Activated CD4-positive, alpha-beta T cell treated with anti-CD3 and anti-CD28 coated beads for 1 hour (primary cell): ENCODE measurements around the gene IQGAP3.
A peak's percentile ranks its signal among the peaks of the same experiment; 100 is the strongest.

Source experiments
- DNase-seq: peaks from one replicate; pipeline ENCODE4 v3.0.0-alpha.2; 2020

Gene IQGAP3

DNA sequence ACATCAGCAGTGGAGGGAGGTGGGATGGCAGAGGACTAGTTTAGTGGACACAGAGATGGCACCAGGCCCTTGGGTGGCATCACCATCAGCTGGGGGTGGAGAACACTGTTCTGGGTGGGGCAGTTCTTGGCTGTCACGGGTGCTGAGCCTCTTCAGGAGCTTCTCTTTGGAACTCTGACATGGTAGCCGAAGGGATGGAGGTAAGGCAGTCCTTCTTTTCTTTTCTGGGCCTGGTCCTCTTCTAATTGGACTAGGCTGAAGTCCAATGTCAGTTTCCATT is 63.5 kb downstream of the IQGAP3 start:
- no peak for DNase-seq

DNA sequence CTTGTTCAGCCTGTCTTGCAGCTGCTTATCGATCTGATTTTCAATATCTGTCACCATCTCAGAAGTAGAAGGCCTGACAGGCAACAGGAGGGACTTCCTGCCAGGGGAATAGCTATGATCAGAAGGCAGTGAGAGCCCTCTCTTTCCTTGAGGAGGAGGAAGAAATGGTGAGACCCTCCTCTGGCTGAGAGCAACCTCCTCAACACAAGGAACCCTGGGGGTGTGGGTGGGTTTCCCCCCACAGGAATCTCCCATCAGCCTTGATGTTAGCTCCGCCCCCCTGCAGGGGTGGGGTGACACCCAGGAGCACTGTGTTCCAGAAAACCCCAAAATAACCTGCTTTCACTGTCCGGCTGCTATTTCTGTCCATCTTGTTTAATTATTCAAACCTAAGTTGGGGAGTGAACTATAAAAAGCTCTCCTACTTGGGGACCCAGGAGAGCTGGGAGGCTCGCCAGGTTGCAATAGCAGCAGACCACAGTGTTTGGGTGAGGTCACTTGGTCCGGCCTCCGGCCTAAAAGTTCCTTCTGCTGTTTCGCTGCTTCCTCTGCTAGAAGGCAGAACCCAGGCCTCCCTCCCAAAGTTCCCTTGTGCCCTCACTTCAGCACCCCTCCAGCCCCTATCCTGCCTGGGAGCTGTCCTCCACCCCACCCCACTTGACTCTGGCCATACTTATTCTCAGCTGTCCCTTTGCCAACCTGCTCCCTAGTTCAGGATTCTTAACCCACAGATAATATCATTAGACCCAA is 64.0 kb downstream of the IQGAP3 start:
- DNase-seq, result no peak

DNA sequence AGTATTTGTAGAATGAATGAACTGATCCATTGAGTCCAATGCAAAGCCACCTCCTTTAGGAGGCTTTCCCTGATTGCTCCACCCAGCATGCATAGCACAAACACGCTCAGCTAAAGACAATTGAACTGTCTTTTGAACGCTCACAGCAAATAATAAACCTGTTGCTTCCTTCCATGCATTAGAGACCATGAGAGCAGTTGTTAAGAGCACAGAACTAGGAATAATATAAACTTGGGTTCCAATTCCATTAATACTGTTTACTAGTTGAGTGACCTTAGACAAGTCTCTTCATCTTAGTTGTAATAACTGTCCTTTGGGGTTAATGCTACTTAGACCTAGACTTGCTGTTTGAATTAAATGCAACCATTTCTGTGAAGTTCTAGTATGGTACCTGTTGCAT is 65.9 kb downstream of the IQGAP3 start:
- no peak for DNase-seq

DNA sequence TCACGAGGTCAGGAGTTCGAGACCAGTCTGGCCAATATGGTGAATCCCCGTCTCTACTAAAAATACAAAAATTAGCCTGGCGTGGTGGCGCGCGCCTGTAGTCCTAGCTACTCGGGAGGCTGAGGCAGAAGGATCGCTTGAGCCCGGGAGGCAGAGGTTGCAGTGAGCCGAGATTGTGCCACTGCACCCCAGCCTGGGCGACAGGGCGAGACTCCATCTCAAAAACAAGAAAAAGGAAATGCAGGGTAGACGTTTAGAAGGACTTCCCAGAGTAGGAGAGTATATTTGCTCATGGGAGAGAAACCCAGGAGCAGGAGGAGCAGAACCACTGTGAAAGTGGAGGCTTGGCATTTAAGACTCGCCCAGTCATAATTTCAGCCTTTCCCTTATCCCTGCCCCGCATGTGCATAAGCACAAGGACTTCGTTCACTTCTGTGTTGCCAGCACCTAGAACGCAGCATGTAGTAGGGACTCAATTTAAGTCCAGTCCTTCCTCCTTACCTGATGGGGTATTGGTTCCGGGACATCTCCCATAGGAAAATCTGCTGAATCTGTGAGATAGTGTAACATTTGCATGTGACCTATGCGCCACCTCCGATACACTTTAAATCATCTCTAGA is 66.6 kb downstream of the IQGAP3 start:
- DNase-seq, result no peak

DNA sequence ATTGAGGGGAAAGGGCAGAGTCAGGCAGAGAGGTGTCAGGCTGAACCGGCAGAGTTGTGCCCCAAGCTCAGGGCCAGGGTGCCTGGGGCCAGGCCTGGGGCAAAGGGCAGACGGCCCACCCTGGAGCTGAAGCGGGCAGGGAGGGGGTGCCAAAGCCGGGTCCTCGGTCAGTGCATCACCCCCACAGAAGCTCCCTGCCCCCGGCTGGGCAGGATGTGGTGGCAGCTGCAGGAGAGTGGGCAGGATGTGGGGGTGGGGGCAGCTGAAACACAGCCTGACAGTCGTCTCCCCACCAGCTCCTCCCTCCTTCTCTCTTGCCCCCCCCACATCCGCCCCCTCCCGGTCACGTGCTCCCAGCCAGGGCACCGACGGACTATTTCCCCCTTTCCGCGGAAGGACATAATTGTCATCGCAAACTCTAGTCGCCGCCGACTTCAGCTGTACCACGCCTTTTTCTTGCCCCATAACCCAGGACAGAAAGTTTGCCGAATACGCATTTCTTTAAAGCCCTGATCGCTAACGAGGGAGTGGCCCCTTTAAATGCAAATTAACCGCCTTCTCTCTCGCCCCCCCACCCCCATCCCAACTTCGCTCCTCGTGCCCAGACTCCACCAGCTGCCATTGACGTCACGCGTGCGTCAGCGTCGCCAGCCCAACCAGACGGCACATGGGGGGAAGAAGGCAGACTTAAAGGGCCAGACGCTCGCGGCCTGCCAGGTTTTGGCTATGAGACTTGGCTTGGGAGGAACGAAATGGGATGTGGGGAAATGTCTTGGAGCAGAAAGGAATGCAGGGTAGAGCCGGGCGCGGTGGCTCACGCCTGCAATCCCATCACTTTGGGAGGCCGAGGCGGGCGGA is 67.3 kb downstream of the IQGAP3 start:
- DNase-seq, result peak; percentile 96

DNA sequence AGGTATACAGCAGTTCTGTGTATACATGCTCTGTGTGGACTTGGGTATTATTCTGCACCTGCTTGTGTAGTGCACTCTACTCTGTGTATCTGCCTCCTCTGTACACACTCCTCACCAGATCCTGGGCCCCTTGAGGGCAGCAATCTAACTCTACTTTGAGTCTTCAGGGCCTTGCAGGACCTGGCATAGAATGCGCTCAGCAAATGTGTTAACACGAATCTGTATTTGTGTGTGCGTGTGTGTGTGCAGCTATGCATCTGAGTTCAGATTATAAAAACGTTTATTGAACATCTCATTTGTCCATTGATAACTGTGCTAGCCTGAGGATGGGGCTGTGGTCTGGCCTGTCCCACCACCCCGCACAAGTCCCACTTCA is 67.9 kb downstream of the IQGAP3 start:
- no peak for DNase-seq

DNA sequence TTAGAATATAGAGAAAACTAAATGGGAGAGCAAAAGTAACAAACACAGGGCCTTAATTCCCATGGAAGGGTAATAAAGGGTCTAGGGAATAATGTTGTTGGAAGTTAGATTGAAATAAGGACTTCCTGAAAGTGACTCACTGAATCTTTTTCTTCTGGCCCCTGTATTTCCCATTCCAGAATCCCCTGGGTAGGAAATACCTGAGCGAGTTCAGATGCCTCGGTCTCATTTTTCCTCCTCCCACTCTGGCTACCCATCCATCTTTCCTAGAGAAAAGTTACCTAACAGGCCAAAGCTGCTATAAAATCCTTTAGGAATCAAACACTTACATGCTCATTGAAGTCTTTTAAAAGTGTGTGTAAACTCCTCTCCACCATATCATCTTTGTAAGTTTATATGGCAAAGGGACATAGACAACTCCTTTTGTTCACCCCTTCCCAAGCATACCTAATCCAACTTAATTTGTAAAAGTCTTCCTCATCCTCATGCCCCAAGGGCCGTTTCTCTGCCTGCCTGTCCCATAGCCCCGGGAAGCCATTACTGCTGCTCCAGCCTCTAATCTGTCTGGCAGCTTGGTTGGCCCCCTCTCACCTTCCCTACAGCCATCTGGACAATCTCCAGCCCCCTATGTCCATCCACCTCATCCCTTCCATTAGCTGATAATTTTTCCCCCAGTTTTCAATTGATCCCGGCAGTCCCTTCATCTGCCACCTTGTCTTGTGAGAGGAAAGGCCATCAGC is 68.5 kb downstream of the IQGAP3 start:
- DNase-seq, result no peak

DNA sequence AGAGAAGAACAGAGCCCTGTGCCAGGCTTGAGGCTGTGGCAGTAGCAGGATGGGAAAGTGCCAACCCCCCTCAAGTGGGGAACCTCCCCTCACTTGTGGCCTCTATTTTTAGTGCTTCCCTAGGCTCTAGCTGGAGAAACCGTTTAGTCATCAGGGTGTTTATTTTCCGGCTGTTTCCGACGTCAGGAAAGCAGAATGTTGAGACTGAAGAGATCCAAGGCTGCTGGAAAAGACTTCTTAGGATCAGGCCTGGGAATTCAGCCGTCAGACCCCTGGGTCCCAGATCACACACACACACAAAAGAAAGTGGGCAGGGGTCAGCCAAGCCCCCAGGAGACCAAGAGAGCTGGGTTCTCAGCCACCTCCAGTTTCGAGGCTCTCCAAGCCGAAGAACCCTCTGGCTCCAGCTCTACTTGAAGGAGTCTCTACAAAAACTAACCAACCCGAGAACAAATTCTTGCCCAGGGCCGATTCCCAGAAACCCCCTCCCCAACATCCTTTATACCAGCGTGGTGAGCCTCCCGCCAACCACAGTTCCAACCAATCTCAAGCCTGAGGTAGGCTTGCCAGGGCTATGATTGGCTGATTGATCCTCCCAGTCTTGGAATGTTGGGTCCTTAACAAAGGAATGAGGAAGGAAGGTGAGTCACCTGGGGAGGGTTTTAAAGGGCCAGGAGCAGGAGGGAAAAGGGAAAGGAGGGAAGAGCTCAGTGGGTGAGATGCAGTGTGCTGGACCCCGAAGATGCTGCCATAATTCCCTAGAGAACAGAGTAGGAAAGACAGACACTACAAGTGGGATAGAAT is 69.3 kb downstream of the IQGAP3 start:
- DNase-seq, result no peak

DNA sequence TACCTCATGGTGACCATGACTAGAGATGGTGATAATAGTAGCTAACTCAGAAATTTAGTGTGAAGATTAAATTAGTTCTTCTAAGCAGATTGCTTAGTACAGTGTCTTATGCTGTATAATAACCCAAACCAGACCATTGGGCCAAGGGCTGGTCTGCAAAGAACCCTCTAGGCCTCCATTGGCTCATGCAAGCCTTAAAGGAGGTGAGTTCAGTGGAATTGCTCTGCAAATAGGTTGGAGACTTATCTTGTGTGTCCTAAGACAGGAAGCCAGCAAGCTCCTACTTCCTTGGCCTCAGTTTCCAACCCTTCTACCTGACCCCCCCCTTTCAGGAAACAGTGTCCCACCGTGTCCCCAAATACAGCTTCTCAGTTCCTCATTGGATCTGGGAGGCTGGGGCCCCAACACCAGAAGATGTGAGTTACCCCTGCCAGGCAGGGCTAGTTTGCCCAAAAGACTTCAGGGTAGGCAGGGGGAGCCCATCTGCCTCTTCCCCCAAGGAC is 69.9 kb downstream of the IQGAP3 start:
- no peak for DNase-seq

DNA sequence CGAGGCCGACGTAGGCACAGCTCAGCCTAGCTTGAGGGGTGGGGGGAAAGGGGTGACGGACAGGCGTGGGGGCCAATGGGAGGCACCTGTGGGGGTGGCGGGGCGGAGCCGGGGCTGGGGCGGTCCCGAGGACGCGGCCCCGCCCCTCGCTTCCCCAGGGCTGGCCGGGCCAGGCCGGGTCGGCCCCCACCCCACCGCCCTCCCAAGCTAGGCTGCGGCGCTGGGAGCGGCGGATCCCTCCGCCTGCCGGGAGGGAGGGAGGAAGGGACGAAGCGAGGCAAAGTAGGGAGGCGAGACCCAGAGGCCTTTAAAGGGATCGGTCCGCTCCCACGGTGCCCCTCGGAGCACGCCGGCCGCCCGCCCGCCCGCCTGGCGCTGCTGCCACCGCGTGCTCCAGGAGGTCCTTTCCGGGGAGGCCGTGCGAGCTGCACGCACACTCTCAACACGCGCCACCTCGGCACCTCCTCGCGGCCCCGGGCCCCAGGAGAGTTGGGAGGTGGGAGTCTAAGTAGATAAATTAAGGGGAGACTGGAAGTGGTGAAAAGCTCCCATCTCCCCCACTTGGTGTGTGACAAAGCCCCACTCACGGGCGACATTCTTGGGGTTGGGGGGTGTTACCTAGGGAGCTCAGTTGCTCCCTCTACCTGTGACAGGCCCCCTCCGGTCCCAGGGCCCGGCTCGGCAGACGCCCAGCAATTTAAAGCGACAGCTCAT is 71.4 kb downstream of the IQGAP3 start:
- peak; percentile 88 for DNase-seq

DNA sequence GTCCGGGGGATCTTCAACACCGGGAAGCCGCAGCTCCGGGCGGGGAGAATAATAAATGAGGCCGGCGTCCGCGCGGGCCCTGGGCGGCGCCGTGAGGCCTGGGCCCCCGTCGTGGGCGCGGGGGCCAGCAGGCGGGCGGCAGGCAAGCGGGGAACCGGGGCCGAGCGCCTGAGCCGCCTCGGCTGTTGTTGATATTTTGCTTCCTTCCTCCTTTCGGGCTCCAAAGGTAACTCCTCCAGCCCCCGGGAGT is 71.9 kb downstream of the IQGAP3 start, which contains the start of gene MEF2D:
Gene MEF2D, minus strand, starts transcription at position 233 of the 250 bp plus-strand sequence. CDS start 17,483 bp downstream, outside the sequence.
- DNase-seq, result no peak

DNA sequence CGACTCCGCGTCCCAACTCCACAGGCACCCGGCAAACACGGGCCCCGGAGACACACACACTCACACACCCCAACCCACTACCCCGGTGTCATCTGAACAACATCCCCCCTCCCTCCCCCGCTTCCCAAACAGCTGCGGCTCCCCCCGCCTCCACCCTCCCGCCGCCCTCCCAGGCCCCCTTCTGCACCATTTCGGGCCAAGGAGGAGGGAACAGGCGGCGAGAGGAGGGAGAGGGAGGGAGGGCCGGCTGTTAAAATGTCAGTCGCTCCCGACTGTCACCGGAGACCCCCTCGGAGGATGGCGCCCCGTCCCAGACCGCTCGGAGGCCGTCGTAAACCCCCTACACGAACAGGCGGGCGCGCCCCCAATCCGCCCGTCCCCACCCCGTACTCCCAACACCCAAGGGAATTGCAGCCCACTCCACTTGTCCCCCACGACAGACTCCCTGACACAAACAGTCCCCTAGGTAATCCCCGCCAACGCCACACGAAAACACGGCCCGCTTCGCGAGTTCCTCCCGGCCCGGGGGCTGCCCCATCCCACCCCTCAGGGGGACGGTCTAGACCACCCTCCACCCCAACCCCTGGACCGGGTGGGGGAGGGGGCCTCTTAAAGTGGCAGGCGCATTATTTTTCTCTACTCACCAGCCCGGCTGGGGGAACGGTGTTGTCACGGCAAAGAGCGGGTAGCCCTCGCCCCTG is 72.4 kb downstream of the IQGAP3 start:
- peak; percentile 30 for DNase-seq

DNA sequence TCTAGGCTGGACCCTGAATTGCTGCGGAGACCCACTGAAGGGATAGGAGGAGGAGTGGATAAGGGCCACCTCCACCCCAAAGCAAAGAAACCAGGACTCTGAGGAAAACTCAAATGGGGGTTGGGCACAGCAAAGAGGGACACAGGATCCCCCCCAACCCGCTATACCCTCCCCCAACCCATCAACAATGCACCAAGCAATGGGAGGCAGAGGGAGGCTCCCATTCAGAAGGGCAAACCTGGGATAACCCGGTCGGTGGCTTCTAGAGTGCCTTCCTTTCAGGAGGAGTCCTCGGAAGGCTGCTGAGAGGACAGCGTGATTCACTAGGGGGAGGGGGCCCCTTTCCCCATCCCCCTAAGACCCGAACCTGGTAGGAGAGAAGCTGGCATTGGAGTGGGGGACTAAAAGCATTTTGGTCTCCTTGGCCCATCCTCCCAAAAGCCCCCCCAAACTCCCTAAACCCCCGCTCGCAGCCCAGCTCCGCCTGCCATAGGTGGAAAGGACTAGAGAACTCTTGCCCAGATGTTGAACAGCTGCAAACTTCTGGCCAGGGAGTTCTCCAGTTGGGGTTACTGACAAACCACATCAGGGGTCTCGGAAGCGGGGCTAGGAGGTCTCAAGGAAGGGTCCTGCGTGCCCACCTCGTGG is 73.0 kb downstream of the IQGAP3 start:
- DNase-seq, result no peak

DNA sequence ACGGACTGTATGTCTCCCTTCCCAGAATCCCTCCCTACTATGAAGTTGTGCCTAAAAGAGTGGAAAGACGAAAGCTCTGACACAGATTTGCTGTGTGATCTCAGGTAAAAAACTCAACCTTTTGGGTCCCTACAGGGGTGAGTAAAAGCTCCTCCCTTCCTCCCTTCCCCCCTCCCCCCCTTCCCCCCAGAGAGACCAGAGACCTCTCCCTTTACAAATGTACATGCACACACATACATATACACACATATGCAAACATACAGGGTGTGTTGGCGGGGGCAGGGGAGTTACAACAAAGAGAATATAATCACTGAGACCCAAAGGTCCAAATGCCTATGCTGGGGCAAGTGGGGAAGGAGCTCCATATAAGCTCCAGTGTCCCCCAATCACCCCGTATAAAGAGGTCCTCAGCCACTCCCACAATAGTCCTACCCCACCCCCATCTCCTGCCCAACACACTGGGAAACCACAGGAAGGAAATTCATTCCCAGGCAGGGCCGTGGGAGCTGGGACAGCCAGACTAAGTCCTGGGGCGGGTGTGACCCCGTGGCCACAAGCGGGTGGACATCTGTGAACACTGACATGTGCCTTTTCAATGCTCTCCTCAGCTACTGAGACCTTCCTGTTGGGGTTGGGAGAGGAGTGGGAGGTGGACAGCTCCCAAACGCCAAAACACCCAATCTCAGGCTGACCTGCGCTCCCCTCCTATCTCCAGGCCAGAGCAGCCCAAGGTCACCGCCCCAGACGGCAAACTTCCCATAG is 73.8 kb downstream of the IQGAP3 start:
- no peak for DNase-seq

DNA sequence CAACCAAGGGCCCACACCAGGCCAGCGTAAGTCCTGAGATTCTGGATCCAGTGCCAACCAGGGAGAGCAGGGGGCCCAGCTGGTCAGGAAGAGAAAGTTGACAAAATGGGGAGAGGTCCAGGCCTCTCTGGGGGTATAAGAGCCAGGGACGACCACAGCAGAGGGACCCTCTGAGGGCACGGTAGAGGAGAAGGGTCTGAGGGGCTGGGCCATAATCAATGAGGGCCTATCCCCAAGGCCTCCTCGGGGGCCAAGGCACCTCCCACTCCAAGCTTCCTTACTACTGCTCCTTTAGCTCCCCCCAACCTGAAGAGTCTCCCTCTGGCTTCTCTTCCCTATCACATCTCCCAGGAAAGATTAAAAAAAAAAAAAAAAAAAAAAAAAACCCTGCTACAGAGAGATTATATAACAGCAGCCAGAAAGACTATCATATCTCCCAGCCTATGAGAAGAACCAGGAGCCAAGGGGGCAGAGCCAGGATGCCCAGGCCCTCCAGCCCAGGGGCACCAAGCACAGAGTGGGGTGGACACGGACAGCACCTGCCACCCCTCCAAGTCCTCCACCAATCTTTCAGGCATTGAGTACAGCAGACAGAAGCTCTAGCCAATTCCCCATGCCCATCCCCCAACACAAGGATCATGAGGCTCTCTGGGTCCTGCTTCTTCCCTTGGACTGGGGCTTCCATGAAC is 74.5 kb downstream of the IQGAP3 start:
- DNase-seq, result no peak

DNA sequence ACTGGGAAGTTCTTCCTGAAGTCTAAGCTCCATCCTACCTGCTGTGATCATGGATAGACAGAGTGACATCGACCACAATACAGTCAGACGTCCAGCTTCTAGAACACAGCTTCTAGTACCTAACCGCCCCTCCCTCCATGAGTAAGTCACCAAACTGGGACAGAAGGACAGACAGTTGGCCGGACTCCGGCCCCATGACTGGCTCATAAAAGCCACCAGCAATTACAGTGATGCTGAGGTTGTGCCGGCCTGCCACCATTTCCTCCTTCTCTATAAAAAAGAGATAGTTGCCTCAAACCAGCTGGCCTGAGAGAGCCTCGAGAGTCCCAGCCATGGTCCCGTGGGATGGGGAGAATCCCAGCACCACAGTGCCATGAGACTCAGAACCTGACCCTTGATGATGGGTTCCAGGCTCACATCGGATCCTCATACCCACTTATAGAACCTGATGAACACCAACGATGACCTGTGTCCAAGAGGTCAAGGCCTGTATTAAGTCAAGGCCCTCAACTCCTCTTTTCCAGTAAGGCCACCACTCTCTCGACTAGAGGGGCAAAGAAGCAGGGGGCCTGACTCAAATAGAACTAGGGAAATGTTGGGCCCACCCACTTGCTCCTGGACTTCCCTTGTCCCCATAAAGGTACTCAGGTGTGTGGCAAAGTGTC is 75.2 kb downstream of the IQGAP3 start:
- no peak for DNase-seq

DNA sequence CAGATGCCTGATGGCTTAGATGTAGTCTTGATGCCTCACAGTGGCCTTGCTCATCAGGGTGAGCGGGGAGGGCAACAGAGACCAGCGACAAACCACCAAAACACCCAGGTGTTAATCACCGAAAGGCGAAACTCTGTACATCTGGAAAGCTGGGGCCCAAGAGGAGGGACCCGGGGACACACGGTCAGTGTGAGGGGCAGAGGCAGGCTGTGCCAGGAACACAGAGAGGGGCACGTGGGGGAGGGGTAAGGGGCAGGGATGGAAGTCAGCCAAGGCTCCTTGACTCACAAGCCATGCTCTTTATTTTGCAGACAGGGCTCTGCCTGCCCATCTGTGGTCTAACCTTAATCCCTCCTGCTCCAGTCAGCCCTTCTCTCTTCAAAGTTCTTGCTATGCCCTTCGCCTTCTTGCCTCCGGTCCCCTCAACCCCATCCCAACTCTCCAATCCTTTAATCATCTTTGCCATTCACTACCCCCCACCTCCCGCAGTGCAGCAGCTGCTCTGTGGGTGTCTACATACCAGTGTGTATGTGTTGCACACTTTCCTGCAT is 76.1 kb downstream of the IQGAP3 start:
- DNase-seq, result no peak

DNA sequence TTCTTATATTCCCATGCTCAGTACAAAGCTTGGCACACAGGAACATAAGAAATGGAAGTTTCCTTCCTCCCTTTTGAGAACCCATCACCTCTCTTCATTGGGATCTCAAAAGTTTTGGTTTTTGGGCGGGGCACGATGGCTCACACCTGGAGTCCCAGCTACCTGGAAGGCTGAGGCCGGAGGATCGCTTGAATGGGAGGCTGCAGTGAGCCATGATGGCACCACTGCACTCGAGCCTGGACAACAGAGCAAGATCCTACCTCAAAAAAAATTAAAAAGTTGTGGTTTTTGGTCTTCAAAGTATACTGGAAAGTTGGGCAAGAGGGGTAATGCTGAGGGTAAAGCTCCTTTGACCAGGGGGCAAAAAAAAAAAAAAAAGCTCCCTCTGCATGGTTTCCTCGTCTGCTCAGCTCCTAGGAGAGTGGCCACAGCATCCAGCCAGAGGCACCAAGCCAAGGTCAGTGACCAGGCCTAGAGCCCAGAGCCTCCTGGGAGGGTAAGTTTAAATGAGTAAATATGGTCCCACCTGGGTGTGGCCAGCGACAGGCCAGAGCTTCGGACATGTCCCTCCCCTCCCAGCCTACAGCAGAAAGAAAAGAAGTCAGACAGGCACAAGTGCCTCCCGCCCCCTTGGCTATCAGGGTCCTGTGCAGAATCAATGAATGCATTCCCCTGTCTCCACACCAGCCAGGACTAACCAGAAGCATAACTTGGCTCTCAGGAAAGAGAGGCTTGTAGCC is 76.8 kb downstream of the IQGAP3 start:
- DNase-seq, result no peak
